ENCODE measurements around the gene BCL2L13.

The BCL2L13 gene

DNA sequence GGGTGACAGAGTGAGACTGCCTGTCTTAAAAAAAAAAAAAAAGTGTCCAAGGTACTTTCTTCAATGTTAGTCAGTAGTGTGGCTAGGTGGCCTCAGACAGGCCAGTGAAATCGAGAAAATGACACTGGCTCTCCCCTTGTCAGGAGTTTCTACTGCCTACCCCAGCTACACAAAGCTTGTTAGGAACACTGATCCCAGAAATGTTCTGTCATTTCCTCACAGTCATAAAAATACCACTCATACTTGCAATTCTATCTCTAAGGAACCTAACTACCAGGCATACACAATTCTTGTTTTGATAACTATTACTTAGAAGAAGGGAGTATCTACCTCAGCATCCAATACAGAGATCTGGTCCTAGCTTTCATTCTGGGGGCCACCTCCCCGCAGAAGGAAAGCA is 41.3 kb upstream of the BCL2L13 start:
- no peaks in the 10 kb centered on the region for H3K27me3 ChIP-seq (ENCODE audit: insufficient read depth, low read depth, severe bottlenecking)
- peaks cover 85% of the 10 kb centered on the region for H3K36me3 ChIP-seq
- no peaks in the 10 kb centered on the region for H3K9me3 ChIP-seq (ENCODE audit: severe bottlenecking)
- H3K4me3 ChIP-seq (ENCODE audit: low read depth, low read length) = no peak overlapping the region
- no peak overlapping the region for H3K27ac ChIP-seq
- no peak for TF ChIP-seq CTCF (IDR thresholded peaks at IDR 0.05; ENCODE audit: low read depth, low read length)
- no peak for DNase-seq

DNA sequence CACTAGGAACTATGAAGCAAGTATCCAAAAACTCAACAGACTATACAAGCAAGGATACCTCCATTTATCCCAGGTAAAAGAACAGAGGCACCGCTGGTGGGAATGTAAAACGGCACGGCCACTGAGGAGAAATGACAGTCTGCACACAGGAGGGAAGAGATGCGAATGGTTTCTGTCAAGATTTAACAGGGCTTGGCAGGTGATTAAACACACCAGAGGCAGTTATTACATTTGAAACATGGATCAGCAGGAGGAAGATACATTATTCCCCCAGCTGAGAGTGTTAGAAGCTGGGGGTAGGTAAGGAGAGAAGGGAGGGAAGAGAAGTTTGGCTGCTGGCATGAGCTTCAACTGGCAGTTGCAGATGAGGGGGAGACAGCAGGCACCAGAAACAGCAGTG is 40.2 kb upstream of the BCL2L13 start:
- Histone ChIP-seq H3K27ac (no peak overlapping the region), H3K36me3 (peaks cover 75% of the 10 kb centered on the region)

DNA sequence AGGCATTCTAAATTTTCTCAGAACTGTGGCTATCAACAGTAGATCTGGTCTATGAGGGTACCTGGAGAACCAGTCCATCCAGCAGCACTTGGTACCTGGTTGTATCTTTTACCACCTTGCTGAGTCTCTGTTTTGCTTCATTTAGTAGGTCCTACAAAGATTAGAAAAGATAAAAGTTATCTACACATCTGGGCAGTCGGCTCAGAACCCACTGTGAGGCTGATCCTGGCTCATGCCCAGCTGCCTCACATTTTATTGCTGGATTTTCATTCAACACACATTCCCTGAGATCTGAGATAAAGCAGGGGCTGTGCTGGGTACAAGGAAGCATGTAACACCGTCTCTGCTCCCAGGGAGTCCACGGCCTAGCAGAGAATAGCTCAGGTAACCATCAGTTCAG is 37.5 kb upstream of the BCL2L13 start:
- Histone ChIP-seq H3K9me3 (ENCODE audit: severe bottlenecking) (no peaks in the 10 kb centered on the region), H3K27me3 (ENCODE audit: insufficient read depth, low read depth, severe bottlenecking) (no peaks in the 10 kb centered on the region), H3K27ac (no peak overlapping the region), H3K4me3 (ENCODE audit: low read depth, low read length) (no peak overlapping the region), H3K36me3 (peaks cover 52% of the 10 kb centered on the region)
- no peak for TF ChIP-seq CTCF (IDR thresholded peaks at IDR 0.05; ENCODE audit: low read depth, low read length)
- no peak for DNase-seq

More for the DNA sequence above, 40.2 kb upstream of the BCL2L13 start:
- Histone ChIP-seq H3K9me3 (ENCODE audit: severe bottlenecking) (no peaks in the 10 kb centered on the region), H3K4me3 (ENCODE audit: low read depth, low read length) (no peak overlapping the region), H3K27me3 (ENCODE audit: insufficient read depth, low read depth, severe bottlenecking) (no peaks in the 10 kb centered on the region)
- no peak for DNase-seq
- TF ChIP-seq CTCF (IDR thresholded peaks at IDR 0.05; ENCODE audit: low read depth, low read length) = no peak

DNA sequence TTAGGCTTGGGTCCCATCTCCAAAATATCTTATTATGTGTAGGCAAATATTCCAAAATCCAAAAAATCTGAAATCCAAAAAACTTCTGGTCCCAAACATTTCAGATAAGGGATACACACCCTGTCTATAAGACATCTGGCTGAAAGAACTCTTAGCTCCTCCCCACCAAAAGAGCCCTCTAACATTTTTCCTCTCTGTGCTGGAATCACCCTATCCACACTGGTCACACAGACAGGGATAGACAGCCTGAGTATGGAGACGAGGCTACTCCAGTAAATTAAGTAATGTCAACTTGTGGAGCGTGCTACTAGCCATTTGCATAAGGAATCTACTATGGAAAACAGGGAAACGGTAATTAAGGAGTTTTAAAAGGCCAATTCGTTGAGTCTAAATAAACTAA is 34.9 kb upstream of the BCL2L13 start:
- no peaks in the 10 kb centered on the region for H3K9me3 ChIP-seq (ENCODE audit: severe bottlenecking)
- H3K27ac ChIP-seq = no peak overlapping the region
- no peak overlapping the region for H3K4me3 ChIP-seq (ENCODE audit: low read depth, low read length)
- TF ChIP-seq CTCF (IDR thresholded peaks at IDR 0.05; ENCODE audit: low read depth, low read length) = no peak
- no peak for DNase-seq
- peaks cover 32% of the 10 kb centered on the region for H3K36me3 ChIP-seq
- no peaks in the 10 kb centered on the region for H3K27me3 ChIP-seq (ENCODE audit: insufficient read depth, low read depth, severe bottlenecking)

GRCh38 chr22:17606496-17606895 is 32.1 kb upstream of the BCL2L13 start:
- H3K9me3 ChIP-seq (ENCODE audit: severe bottlenecking) = no peaks in the 10 kb centered on the region
- TF ChIP-seq CTCF (IDR thresholded peaks at IDR 0.05; ENCODE audit: low read depth, low read length) = no peak
- peak; percentile 60 for DNase-seq
- no peaks in the 10 kb centered on the region for H3K27me3 ChIP-seq (ENCODE audit: insufficient read depth, low read depth, severe bottlenecking)
- peak overlapping the region; percentile 80 for H3K27ac ChIP-seq
- H3K4me3 ChIP-seq (ENCODE audit: low read depth, low read length) = no peak overlapping the region; the same call in 1 of the 2 replicates
- H3K36me3 ChIP-seq = peaks cover 31% of the 10 kb centered on the region

DNA sequence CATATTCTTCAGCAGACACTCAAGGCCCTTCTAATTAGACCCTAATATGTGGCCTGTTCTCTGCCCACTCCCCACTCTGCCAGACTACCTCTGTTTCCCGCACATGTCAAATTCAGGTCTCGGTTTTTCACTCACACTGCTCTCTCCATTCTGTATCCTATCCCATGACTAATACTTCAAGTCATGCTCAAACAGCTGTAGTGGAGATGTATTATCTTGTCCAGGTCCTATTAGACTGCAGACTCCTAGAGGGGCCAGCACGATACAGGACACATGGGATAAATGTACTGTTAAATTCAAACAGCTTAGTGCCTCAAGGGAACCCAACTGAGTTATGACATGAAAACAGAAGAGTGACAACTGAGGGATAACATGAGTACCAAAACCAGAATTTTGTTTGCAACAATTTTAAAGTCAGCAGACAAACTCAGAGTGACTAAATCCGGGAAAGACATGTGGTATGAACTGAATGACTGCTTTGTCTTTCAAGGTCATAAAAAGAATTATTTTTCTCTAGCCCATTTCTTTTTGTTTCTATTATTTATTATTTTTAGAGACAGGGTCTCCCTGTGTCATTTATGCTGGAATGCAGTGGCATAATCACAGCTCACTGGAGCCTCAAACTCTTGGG is 30.6 kb upstream of the BCL2L13 start:
- H3K9me3 ChIP-seq (ENCODE audit: severe bottlenecking) = no peaks in the 10 kb centered on the region
- DNase-seq = no peak
- TF ChIP-seq CTCF (IDR thresholded peaks at IDR 0.05; ENCODE audit: low read depth, low read length) = no peak
- H3K27me3 ChIP-seq (ENCODE audit: insufficient read depth, low read depth, severe bottlenecking) = no peaks in the 10 kb centered on the region
- peaks cover 41% of the 10 kb centered on the region for H3K36me3 ChIP-seq
- H3K27ac ChIP-seq = no peak overlapping the region
- H3K4me3 ChIP-seq (ENCODE audit: low read depth, low read length) = no peak overlapping the region
